Stimulated activated CD4-positive, alpha-beta T cell treated with anti-CD3 and anti-CD28 coated beads, Interleukin-4, amount 100 ng/mL, for 48 hours (primary cell): ENCODE data around the gene SLC26A6.

Source experiments
- DNase-seq, 2 donors: peaks; one replicate each; pipeline ENCODE4 v3.0.0-alpha.2; 2020; ENCODE audit warnings: low read depth in 2 of 2

The SLC26A6 gene

DNA sequence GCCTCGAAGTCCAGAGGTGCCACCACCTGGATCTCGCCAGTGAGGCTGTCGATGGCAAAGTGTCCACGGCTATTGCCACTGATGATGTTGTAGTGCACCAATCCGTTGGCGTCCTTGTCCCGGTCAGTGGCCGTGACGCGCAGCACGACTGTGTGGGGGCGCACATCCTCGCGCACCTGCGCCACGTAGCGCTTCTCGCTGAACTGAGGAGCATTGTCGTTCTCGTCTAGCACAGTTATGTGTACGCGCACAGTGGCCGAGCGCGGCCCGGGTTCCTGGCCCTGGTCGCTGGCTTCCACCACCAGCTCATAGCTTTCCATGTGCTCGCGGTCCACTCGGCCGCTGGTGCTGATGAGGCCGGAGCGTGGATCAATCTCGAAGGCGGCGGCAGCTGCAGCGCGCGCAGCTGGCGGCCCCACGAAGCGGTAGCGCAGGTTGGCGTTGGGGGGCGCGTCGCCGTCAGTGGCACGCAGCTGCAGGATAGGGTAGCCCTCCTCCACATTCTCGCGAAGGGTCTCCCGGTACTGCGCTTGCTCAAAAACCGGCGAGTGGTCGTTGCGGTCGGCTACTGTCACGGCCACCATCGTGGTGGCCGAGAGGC lies 25.6 kb upstream of the SLC26A6 start:
- DNase-seq, result no peak

DNA sequence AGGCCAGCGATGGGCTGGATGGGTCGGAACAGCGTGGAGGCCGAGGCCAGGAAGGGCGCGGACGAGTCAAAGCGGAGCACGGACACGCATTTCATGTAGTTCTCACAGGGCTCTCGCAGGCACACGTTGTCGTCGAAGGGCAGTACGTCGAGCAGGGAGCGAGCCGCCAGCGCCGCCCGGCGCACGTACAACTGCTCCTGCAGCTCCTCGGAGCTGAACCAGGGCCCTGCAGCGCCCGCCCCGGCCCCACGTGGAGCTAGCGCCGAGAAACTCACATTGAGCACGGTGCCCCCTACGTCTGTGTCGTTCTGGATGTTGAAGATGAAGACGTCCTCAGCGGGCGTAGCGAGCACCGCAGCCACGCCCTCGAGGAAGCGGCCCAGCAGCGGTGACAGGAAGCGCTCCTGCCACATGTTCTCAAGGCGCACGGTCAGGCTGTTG lies 21.6 kb upstream of the SLC26A6 start:
- peak; percentile 11 for DNase-seq

DNA sequence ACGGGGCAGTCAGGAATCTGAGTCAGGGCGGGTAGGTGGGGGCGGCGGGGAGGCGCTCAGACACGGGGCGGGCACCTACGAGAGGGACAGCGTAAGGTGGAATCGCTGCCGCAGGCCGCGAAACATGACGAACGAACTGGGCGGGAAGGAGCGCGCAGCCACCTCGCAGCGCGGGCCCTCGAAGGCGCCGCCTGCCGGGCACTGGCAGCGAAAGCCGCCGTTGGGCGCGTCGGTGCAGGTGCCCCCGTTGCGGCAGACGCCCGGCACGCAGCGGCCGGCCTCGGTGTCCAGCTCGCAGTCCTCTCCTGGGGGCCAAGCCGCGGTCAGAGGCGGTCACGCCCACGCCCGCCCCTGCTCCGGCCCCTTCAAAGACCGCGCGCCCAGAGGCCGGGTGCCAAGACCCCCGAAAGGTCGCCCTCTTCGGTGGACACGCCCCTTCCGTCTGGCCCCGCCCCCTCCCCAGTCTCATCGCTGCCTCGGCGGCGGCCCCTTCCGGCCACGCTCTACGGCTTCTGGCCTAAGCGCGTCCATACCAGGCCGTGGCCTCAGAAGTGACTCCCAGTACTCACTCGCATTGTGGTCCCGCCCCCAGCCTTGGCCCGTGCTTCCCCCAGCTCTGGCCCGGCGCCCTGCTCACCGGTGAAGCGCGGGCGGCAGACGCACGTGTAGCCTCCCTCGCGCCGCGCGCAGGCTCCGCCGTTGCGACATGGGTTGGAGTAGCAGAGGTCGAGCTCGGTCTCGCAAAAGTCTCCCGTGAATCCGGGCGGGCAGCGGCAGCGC lies 21.0 kb upstream of the SLC26A6 start:
- DNase-seq, result peak; percentile 82 to 84

DNA sequence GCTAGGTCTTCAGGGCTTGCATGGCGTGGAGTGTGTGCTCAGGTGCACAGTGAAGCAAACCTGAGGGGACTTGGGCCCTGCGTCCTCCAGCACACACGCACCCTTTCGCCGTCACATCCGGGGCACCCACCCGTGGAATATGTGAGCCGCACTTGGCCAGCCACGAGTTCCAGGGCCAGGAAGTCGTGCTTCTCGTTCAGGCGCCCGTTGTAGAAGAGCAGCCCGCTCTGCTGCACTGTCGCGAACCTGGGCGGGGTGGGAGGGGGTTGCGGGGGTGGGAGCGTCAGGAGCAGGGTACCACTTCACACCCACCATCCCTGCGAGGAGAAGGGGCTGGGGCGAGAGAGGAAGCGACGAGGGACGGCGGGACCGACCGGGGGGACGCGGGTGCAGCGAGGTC lies 20.3 kb upstream of the SLC26A6 start:
- DNase-seq, result peak; percentile 34 to 44

GRCh38 chr3:48655063-48655462 lies 19.8 kb upstream of the SLC26A6 start:
- no peak for DNase-seq

GRCh38 chr3:48652923-48653715 lies 17.9 kb upstream of the SLC26A6 start:
- DNase-seq, result no peak

DNA sequence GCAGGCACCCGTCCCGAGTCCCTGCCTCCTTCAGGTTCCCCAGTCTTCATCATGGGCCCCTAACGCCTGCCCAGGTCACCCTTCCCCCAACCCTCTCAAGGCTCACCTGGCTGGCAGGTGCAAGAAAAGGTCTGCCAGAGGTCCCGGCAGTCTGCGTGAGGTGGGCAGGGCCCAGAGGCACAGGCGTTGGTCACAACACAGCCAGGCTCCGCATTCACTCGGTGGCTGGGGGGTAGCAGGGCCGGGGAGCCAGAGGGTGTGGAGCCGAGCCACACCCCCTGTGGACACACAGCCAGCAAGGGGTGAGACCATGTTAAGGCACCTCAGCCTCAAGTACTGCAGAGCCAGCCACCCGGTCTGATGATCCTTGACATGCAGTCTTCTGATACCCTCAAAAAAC lies 16.5 kb upstream of the SLC26A6 start:
- no peak for DNase-seq

DNA sequence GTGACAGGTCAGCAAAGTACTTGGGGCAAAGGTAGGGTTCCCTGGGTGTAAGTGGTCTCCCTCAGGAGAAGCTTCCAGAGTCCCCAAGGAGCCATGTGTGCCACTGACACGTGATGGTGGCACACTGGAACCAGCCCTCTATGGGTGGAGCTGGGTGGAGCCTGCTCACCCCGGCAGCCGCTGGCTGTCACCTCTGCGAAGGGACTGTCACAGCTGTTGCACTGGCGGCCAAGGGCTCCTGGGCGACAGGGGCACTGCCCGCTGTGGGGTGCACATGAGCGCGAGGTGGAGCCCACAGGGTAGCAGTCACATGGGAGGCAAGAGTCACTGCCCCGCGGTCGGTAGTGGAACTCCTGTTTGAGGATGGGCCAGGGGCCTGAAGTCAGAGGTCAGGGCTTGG lies 15.5 kb upstream of the SLC26A6 start:
- DNase-seq, result no peak

DNA sequence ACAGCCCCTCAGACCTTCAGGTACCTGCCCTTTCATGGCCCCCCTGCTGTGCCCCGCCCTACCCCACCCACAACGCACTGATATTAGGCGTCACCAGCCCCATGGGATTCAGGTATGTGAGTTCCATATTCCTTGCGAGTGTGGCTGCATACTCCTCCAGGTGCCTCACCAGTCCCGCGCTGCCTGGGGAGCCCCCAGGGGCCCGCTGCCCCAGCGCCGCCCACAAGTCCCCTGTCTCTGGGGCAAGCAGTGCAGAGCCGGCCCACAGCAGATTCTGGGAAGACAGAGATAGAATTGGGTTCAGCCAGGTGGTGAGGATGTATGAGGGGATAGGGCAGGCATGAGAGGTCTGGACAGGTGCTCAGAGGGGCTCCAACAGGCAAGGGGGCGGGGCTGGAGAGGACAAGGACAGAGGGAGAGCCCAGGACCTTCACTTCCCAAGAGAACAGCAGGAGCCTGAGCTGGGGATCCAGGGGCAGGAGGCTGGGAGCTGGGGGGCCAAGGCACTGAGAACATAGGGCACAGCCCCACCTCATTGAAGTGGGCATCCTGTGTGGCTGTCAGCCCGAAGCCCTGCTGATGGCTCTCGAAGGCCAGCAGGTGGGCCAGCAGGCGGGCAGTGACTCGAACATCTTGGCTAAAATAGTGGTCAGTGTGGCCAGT lies 13.1 kb upstream of the SLC26A6 start:
- no peak for DNase-seq

- DNase-seq, result no peak
These were observed 12.5 kb upstream of the SLC26A6 start for GRCh38 chr3:48647714-48648113.

GRCh38 chr3:48644898-48645760 lies 9.9 kb upstream of the SLC26A6 start:
- no peak for DNase-seq

DNA sequence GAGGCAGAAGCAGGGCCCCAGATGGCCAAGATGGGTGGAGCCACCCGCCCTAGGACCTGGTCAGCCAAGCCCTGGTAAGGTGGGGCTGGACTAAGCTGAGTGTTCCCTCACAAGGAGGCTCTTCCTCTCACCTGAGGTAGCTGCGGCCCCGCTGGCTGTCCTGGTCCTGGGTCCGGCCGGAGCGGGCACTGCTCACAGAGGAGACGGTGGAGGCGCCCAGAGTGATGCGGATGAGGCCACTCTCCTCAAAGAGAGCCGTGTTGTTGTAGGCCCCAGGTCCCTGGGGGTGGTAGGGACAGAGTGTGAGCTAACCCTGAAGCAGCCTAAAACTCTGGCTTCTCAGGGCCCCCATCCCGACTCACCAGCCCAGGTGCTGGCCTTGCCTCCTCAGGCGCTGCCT lies 7.3 kb upstream of the SLC26A6 start:
- no peak for DNase-seq

GRCh38 chr3:48641396-48641795 lies 6.1 kb upstream of the SLC26A6 start:
- DNase-seq, result no peak

GRCh38 chr3:48639944-48640606 lies 4.8 kb upstream of the SLC26A6 start:
- no peak for DNase-seq

- DNase-seq, result no peak
These were observed 2.0 kb upstream of the SLC26A6 start for GRCh38 chr3:48637305-48637704.

GRCh38 chr3:48636149-48636655 lies 941 bp upstream of the SLC26A6 start:
- DNase-seq, result no peak

DNA sequence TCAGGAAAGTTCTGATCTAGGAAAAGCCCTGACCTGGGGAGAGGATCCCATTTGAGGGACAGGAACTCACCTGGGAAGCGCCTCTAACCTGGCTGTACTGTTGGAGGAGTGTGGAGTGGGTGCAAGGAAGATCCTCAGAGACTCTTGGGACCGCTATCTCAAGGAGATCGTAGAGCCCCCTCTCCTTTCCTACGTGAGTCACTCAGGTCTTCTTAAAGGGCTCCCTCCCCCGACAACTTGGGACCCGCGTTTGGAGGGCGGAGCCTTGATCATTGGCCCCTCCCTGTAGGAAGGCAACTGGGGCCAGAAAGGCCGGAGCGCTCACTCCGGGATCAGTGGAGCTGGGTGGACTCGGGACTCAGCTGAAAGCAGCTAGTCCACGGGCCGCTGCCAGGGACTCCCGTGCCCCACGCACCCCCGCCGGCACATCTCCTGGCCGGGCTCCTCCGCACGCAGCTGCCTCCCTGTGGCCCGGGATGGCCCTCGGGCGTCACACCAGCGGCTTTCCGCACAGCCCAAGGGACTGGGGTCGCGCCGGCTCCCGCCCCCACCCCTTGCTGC lies 520 bp downstream of the SLC26A6 start:
- peak; percentile 40 to 42 for DNase-seq

DNA sequence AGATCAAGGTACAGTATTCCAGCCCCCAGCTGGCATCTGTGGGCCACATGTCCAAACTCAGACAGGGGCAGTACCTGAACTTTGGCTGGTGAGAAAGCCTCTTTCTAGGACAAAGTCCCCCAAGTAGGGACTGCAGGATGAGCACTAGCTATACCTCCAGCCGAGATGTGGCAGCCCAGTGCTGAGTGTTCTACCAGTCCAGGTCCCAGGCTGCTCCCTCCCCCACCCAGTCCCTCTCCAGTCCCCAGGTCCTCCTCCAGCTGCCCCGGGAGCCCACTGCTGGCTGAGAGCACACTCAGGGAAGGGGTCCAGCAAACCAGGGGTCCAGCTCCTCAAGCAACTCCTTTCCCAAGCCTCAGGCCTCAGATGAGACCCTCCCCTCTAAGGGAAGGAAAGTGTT lies 1.5 kb downstream of the SLC26A6 start:
- no peak for DNase-seq

DNA sequence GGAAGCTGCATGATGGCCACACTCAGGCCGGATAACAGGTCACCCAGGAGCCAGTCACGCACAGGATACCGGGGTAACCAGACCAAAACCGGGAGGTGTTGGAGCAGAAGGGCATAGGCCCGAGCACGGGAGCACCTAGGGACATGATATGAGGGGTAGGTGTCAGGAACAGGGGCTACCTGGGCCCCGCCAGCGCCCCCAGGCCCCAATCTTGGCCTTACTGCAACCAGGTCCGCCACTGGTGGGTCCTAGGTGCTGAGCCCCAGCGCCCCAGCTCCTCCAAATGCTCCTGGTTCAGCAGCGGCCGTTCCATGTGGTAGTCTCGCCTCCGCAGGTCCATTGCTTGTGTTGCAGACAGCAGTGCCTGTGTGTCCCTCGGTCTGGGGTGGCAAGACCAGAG lies 2.0 kb downstream of the SLC26A6 start:
- DNase-seq, result no peak
